ENCODE data around the gene PLA2R1. TPM values are rescaled to one million over a fixed set of nuclear protein-coding genes. Genes with fewer than 3 reads are reported as not detected.

The PLA2R1 gene
- total RNA-seq, 1 experiment from 2014 or later = not detected

GRCh38 chr2:160063271-160063670, 856 bp upstream of the PLA2R1 start:
- no peak overlapping the region for H3K4me3 ChIP-seq (ENCODE audit: low read depth, low read length, poor library complexity, severe bottlenecking)
- no peaks in the 10 kb centered on the region for H3K4me1 ChIP-seq (ENCODE audit: insufficient read depth, low read length, poor library complexity, severe bottlenecking)
- intact Hi-C loops (cut with micrococcal nuclease; ENCODE audit: unreplicated experiment) = no loop called here
- no peak for TF ChIP-seq EZH2 (IDR thresholded peaks at IDR 0.05; ENCODE audit: borderline replicate concordance, low read depth, low read length, poor library complexity, severe bottlenecking)
- TF ChIP-seq, protein P1, sequence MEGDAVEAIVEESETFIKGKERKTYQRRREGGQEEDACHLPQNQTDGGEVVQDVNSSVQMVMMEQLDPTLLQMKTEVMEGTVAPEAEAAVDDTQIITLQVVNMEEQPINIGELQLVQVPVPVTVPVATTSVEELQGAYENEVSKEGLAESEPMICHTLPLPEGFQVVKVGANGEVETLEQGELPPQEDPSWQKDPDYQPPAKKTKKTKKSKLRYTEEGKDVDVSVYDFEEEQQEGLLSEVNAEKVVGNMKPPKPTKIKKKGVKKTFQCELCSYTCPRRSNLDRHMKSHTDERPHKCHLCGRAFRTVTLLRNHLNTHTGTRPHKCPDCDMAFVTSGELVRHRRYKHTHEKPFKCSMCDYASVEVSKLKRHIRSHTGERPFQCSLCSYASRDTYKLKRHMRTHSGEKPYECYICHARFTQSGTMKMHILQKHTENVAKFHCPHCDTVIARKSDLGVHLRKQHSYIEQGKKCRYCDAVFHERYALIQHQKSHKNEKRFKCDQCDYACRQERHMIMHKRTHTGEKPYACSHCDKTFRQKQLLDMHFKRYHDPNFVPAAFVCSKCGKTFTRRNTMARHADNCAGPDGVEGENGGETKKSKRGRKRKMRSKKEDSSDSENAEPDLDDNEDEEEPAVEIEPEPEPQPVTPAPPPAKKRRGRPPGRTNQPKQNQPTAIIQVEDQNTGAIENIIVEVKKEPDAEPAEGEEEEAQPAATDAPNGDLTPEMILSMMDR (conservative IDR thresholded peaks at IDR 0.05; ENCODE audit: low read depth, low read length) = no peak
- H3K36me3 ChIP-seq (ENCODE audit: insufficient read depth, low read length, poor library complexity, severe bottlenecking) = no peaks in the 10 kb centered on the region
- peaks cover 35% of the 10 kb centered on the region for H3K27me3 ChIP-seq (replicated peaks; ENCODE audit: insufficient read depth, low read depth, low read length, poor library complexity)
- ChIA-PET CTCF (no interaction called here), POLR2A (ENCODE audit: low non-redundant PET) (no interaction called here)
- H3K27ac ChIP-seq (ENCODE audit: low read depth, low read length, poor library complexity, severe bottlenecking) = no peak overlapping the region
- no peak for DNase-seq (ENCODE audit: low spot score)
- peaks cover under 1% of the 10 kb centered on the region for H3K9me3 ChIP-seq (ENCODE audit: low read depth, low read length, poor library complexity, severe bottlenecking)
- no TSS peak for BruUV-seq (replicated peaks)

- ChIA-PET POLR2A (ENCODE audit: low non-redundant PET) (interaction anchor here (0.5 to 0.6 kb wide), 2 partner anchors 28 to 126 kb away, joined by 3 read pairs; no protein-coding TSS in a partner anchor), CTCF (no interaction called here)
- H3K27ac ChIP-seq (ENCODE audit: low read depth, low read length, poor library complexity, severe bottlenecking) = no peak overlapping the region
- intact Hi-C loops (cut with micrococcal nuclease; ENCODE audit: unreplicated experiment) = no loop called here
- no peaks in the 10 kb centered on the region for H3K9me3 ChIP-seq (ENCODE audit: low read depth, low read length, poor library complexity, severe bottlenecking)
- peaks cover 35% of the 10 kb centered on the region for H3K27me3 ChIP-seq (replicated peaks; ENCODE audit: insufficient read depth, low read depth, low read length, poor library complexity)
- no peak for DNase-seq (ENCODE audit: low spot score)
- H3K4me1 ChIP-seq (ENCODE audit: insufficient read depth, low read length, poor library complexity, severe bottlenecking) = no peaks in the 10 kb centered on the region
- BruUV-seq (replicated peaks) = no TSS peak
- TF ChIP-seq, protein P1 (conservative IDR thresholded peaks at IDR 0.05; ENCODE audit: low read depth, low read length) = no peak
- no peak for TF ChIP-seq EZH2 (IDR thresholded peaks at IDR 0.05; ENCODE audit: borderline replicate concordance, low read depth, low read length, poor library complexity, severe bottlenecking)
- H3K4me3 ChIP-seq (ENCODE audit: low read depth, low read length, poor library complexity, severe bottlenecking) = peak overlapping the region; percentile 40
- H3K36me3 ChIP-seq (ENCODE audit: insufficient read depth, low read length, poor library complexity, severe bottlenecking) = no peaks in the 10 kb centered on the region
These were observed 497 bp downstream of the PLA2R1 start for GRCh38 chr2:160061944-160062291.

GRCh38 chr2:160061533-160061932, 882 bp downstream of the PLA2R1 start:
- Histone ChIP-seq H3K27me3 (replicated peaks; ENCODE audit: insufficient read depth, low read depth, low read length, poor library complexity) (peaks cover 35% of the 10 kb centered on the region), H3K27ac (ENCODE audit: low read depth, low read length, poor library complexity, severe bottlenecking) (no peak overlapping the region), H3K36me3 (ENCODE audit: insufficient read depth, low read length, poor library complexity, severe bottlenecking) (no peaks in the 10 kb centered on the region), H3K9me3 (ENCODE audit: low read depth, low read length, poor library complexity, severe bottlenecking) (no peaks in the 10 kb centered on the region), H3K4me3 (ENCODE audit: low read depth, low read length, poor library complexity, severe bottlenecking) (peak overlapping the region; percentile 40), H3K4me1 (ENCODE audit: insufficient read depth, low read length, poor library complexity, severe bottlenecking) (no peaks in the 10 kb centered on the region)
- intact Hi-C loops (cut with micrococcal nuclease; ENCODE audit: unreplicated experiment) = no loop called here
- DNase-seq (ENCODE audit: low spot score) = no peak
- BruUV-seq (replicated peaks) = no TSS peak
- ChIA-PET POLR2A (ENCODE audit: low non-redundant PET) (interaction anchor here (0.5 to 0.6 kb wide), 2 partner anchors 27 to 126 kb away, joined by 3 read pairs; no protein-coding TSS in a partner anchor), CTCF (no interaction called here)
- TF ChIP-seq, protein P1 (conservative IDR thresholded peaks at IDR 0.05; ENCODE audit: low read depth, low read length) = no peak
- TF ChIP-seq EZH2 (IDR thresholded peaks at IDR 0.05; ENCODE audit: borderline replicate concordance, low read depth, low read length, poor library complexity, severe bottlenecking) = no peak
